Lower lobe of right lung (tissue), 2 donors: ENCODE results near the gene PGM3. TPM values are rescaled to one million over a fixed set of nuclear protein-coding genes. Genes with fewer than 3 reads are reported as not detected.

Experiments used
- ATAC-seq, 2 donors: fragments of 200-7000 bp; cut with Tn5 transposase; one replicate each; pipeline ENCODE4 v1.9.1; 2020 to 2022; ENCODE audit warnings: mild to moderate bottlenecking in 2 of 2, moderate library complexity in 2 of 2
- DNase-seq: peaks from one replicate; pipeline ENCODE4 v3.0.0-alpha.2; 2020
- H3K27ac ChIP-seq: fragments of 200-600 bp; one replicate; pipeline ENCODE4 v1.8.0; 2022
- H3K27me3 ChIP-seq: fragments of 200-600 bp; one replicate; pipeline ENCODE4 v1.8.0; 2022; ENCODE audit warnings: low read depth
- H3K36me3 ChIP-seq: fragments of 200-600 bp; one replicate; pipeline ENCODE4 v1.8.0; 2022; ENCODE audit warnings: mild to moderate bottlenecking
- H3K4me1 ChIP-seq: fragments of 200-600 bp; one replicate; pipeline ENCODE4 v1.8.0; 2022
- H3K4me3 ChIP-seq: fragments of 200-600 bp; one replicate; pipeline ENCODE4 v1.8.0; 2022; ENCODE audit warnings: mild to moderate bottlenecking
- H3K9me3 ChIP-seq: fragments of 200-600 bp; one replicate; pipeline ENCODE4 v1.8.0; 2022
- intact Hi-C: fragments of 100-400 bp; cut with DNase I; formaldehyde crosslinking; loops from one replicate; pipeline ENCODE4 v1.11.0; 2022
- long read RNA-seq: library from polyadenylated mRNA; unstranded; transcript quantifications from one replicate; pipeline ENCODE4 v2.0.0, GENCODE V29; 2021
- total RNA-seq: library from RNA; stranded (reverse); fragmentation: NEBNext Ultra II Directional; extraction: Animal tissue kit (Norgen Biotek cat#: 25700); gene quantifications from one replicate; pipeline ENCODE4 v1.2.1, GENCODE V29; 2021
- TF ChIP-seq, protein P1 (sequence below): fragments of 200-600 bp; IDR thresholded peaks from one replicate; pipeline ENCODE4 v1.8.0; 2022; ENCODE audit warnings: antibody characterized with exemption, mild to moderate bottlenecking
- donor health status: DM: no; HTN: yes; CAD: no; lungs with severe emphysema.

PGM3 gene, protein sequence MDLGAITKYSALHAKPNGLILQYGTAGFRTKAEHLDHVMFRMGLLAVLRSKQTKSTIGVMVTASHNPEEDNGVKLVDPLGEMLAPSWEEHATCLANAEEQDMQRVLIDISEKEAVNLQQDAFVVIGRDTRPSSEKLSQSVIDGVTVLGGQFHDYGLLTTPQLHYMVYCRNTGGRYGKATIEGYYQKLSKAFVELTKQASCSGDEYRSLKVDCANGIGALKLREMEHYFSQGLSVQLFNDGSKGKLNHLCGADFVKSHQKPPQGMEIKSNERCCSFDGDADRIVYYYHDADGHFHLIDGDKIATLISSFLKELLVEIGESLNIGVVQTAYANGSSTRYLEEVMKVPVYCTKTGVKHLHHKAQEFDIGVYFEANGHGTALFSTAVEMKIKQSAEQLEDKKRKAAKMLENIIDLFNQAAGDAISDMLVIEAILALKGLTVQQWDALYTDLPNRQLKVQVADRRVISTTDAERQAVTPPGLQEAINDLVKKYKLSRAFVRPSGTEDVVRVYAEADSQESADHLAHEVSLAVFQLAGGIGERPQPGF
- total RNA-seq, result 34.9 TPM
- long read RNA-seq, full-length matches to known transcripts, result 28 of 35 reads
- long read RNA-seq, partial matches to known transcripts, result 1 of 35 reads
- long read RNA-seq, other reads (novel, unspliced or antisense), result 6 of 35 reads

GRCh38 chr6:83192871-83193746, at the start of gene PGM3, which contains the start of gene RWDD2A:
Gene PGM3, minus strand, starts transcription at chr6:83193265. Its CDS starts 2,253 bp downstream, at chr6:83191012.
Gene RWDD2A, plus strand, starts transcription at chr6:83193357. Its CDS starts 1,095 bp downstream, at chr6:83194452.
- intact Hi-C loops, result no loop called here
- Histone ChIP-seq H3K36me3 (peaks cover 27% of the 10 kb centered on the region), H3K4me1 (peaks cover 27% of the 10 kb centered on the region), H3K9me3 (no peaks in the 10 kb centered on the region), H3K4me3 (peak within 1 kb of the TSS; percentile 99), H3K27ac (peak within 1 kb of the TSS; percentile 90), H3K27me3 (no peaks in the 10 kb centered on the region)
- peak; percentile 98 to 100 for ATAC-seq
- peak; percentile 94 for DNase-seq
- TF ChIP-seq, protein P1, sequence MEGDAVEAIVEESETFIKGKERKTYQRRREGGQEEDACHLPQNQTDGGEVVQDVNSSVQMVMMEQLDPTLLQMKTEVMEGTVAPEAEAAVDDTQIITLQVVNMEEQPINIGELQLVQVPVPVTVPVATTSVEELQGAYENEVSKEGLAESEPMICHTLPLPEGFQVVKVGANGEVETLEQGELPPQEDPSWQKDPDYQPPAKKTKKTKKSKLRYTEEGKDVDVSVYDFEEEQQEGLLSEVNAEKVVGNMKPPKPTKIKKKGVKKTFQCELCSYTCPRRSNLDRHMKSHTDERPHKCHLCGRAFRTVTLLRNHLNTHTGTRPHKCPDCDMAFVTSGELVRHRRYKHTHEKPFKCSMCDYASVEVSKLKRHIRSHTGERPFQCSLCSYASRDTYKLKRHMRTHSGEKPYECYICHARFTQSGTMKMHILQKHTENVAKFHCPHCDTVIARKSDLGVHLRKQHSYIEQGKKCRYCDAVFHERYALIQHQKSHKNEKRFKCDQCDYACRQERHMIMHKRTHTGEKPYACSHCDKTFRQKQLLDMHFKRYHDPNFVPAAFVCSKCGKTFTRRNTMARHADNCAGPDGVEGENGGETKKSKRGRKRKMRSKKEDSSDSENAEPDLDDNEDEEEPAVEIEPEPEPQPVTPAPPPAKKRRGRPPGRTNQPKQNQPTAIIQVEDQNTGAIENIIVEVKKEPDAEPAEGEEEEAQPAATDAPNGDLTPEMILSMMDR, result no peak

GRCh38 chr6:83231146-83231545, 38.1 kb upstream of the PGM3 start:
- ATAC-seq (no peak), DNase-seq (no peak)
- Histone ChIP-seq H3K27me3 (no peaks in the 10 kb centered on the region), H3K36me3 (no peaks in the 10 kb centered on the region), H3K27ac (no peak overlapping the region), H3K9me3 (no peaks in the 10 kb centered on the region), H3K4me1 (no peaks in the 10 kb centered on the region), H3K4me3 (no peak overlapping the region)
- intact Hi-C loops, result no loop called here
- TF ChIP-seq, protein P1, result no peak

DNA sequence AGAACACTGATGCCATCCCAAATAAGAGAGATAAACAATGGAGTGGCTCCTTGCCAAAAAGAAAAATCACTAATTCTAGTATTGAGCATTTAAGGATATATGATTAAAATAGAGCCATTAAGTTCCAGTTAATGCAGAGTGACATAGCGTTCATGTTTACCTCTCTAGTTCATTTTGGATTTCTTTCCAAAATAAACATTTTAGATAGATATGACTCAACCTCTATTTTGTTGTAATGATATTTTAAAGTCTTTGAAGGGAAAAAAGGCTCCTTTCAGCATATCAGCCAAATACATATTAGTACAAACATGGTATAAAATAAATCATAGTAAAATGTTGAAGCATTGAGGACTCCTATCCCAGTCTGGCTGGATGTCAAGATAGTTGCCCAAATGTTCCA, 33.5 kb upstream of the PGM3 start:
- intact Hi-C loops, result no loop called here
- Histone ChIP-seq H3K27ac (no peak overlapping the region), H3K27me3 (no peaks in the 10 kb centered on the region), H3K4me1 (no peaks in the 10 kb centered on the region), H3K36me3 (no peaks in the 10 kb centered on the region), H3K9me3 (no peaks in the 10 kb centered on the region), H3K4me3 (no peak overlapping the region)
- no peak for DNase-seq
- no peak for ATAC-seq
- TF ChIP-seq, protein P1, result no peak

DNA sequence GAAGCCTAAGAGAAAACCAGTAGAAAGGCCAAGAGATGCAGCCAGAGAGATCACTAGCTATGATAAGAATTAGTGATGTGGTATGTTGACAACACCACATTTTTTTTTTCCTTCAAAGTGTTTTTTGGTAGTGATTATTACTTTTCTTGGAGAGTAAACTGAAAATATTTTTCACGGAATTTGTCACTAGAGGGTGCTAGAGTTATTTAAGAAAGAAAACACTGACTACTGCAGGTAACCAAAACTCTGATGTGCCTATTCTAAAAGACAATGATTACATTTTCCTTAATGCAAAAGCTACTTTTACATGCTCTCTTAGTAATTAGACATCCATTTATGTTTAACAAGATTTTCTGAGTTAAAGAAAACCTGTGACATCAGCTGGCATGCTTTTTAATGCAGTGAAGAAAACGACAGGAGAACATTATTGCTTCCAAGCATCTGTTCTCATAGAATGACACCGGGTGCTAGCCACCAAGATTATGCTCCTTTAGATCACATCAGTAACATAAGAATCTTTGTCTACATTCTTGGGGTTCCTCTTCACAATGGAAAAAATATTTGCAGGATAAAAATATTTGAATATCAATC, 28.9 kb upstream of the PGM3 start:
- TF ChIP-seq, protein P1, result peak; percentile 51
- Histone ChIP-seq H3K27ac (no peak overlapping the region), H3K36me3 (no peaks in the 10 kb centered on the region), H3K9me3 (no peaks in the 10 kb centered on the region), H3K27me3 (no peaks in the 10 kb centered on the region), H3K4me3 (no peak overlapping the region), H3K4me1 (no peaks in the 10 kb centered on the region)
- intact Hi-C loops, result no loop called here
- DNase-seq (no peak), ATAC-seq (no peak)

- Histone ChIP-seq H3K4me1 (no peaks in the 10 kb centered on the region), H3K27ac (no peak overlapping the region), H3K36me3 (no peaks in the 10 kb centered on the region), H3K27me3 (no peaks in the 10 kb centered on the region), H3K9me3 (no peaks in the 10 kb centered on the region), H3K4me3 (no peak overlapping the region)
- TF ChIP-seq, protein P1, result no peak
- intact Hi-C loops, result no loop called here
- DNase-seq (no peak), ATAC-seq (no peak)
Measured at GRCh38 chr6:83221276-83221675, 28.2 kb upstream of the PGM3 start.
